ENCODE results near the gene RAP1GDS1.

Gene RAP1GDS1, protein sequence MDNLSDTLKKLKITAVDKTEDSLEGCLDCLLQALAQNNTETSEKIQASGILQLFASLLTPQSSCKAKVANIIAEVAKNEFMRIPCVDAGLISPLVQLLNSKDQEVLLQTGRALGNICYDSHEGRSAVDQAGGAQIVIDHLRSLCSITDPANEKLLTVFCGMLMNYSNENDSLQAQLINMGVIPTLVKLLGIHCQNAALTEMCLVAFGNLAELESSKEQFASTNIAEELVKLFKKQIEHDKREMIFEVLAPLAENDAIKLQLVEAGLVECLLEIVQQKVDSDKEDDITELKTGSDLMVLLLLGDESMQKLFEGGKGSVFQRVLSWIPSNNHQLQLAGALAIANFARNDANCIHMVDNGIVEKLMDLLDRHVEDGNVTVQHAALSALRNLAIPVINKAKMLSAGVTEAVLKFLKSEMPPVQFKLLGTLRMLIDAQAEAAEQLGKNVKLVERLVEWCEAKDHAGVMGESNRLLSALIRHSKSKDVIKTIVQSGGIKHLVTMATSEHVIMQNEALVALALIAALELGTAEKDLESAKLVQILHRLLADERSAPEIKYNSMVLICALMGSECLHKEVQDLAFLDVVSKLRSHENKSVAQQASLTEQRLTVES

DNA sequence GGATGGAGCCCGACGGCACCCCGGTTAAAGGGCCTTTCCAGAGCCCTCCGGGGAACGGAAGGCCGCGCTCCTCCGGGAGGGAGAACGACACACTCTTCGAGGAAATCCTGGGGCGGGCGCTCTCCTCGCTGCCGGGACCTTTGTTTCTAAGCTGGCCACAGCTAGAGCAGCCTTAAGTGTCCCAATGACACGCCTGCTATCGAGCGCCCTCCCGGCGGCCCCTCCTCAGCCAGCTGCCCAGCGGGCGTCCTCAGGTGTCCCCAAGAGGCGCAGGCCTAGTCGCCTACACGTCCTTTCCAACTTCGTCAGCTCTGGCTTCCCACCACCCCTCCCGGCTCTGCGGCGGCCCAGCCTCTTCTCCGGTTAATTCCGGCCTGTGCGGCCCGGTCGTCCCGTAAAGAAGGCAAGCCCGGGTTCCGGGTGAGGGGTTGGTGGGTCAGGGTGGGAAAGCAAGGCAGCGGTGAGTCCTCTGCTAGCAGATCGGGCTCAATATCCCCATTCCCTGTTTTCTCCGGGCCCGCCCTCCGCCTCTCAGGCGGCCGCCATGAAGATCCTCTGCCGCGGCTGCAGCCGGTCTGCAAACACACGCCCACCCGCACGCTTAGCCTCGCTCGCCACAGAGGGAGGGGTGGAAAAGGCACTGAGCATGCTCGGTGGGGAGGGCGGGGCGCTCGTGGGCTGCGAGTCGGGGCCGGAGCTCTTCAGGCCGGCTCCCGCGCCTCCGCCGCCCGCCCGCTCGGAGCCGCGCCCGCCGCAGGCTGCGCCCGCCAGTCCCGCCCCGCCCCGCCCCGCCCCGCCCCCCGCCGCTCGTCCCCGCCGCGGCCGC is at the start of gene RAP1GDS1:
Gene RAP1GDS1, plus strand, starts transcription at position 806 of the 826 bp plus-strand sequence. CDS start 182 bp downstream, outside the sequence.
- Histone ChIP-seq H3K27ac (ENCODE audit: extremely low read depth, low read depth, low read length) (peak within 1 kb of the TSS; percentile 93), H3K4me3 (ENCODE audit: low read depth, low read length) (peak within 1 kb of the TSS; percentile 74), H3K4me1 (ENCODE audit: control insufficient read depth, insufficient read depth, low read length) (no peaks in the 10 kb centered on the region), H3K36me3 (ENCODE audit: control insufficient read depth in 2 of 2, insufficient read depth in 1 of 2, low read length in 2 of 2) (no peaks in the 10 kb centered on the region), H3K9me3 (ENCODE audit: control insufficient read depth, insufficient read depth, low read depth, low read length) (no peaks in the 10 kb centered on the region)
- ChIA-PET CTCF (interaction anchor here (0.7 to 0.8 kb wide), 2 partner anchors 13 to 760 kb away, joined by 3 to 4 read pairs; no protein-coding TSS in a partner anchor), POLR2A (interaction anchor here (0.6 to 1.7 kb wide), 5 partner anchors 10 to 1688 kb away, joined by 3 to 9 read pairs (median 4); partner anchors contain the start of genes METAP1 and STPG2)
- TF ChIP-seq ZNF24 (tag by site-specific recombination; IDR thresholded peaks at IDR 0.05), result 0 out of 2 replicates have a peak, but pooled peaks have one; percentile 20
- TF ChIP-seq ZFHX2 (tag by site-specific recombination; conservative IDR thresholded peaks at IDR 0.05), result peak; percentile 76
- peak; percentile 42; the same call in 1 of the 2 replicates for TF ChIP-seq ZXDB (tag by site-specific recombination; IDR thresholded peaks at IDR 0.05)
- peak; percentile 47; the same call in 1 of the 2 replicates for TF ChIP-seq ZBTB17 (tag by site-specific recombination; IDR thresholded peaks at IDR 0.05)
- TF ChIP-seq KLF8 (tag by site-specific recombination; IDR thresholded peaks at IDR 0.05), result peak; percentile 18; the same call in 1 of the 2 replicates
- 0 out of 2 replicates have a peak, but pooled peaks have one; percentile 19 for TF ChIP-seq ZNF2 (tag by site-specific recombination; IDR thresholded peaks at IDR 0.05)
- peak; percentile 82 for TF ChIP-seq KLF9 (tag by site-specific recombination; IDR thresholded peaks at IDR 0.05; ENCODE audit: low read depth)
- TF ChIP-seq ZFP41 (tag by site-specific recombination; IDR thresholded peaks at IDR 0.05; ENCODE audit: borderline replicate concordance), result no peak
- no peak for TF ChIP-seq ZNF549 (tag by site-specific recombination; IDR thresholded peaks at IDR 0.05)
- TF ChIP-seq, protein P1, sequence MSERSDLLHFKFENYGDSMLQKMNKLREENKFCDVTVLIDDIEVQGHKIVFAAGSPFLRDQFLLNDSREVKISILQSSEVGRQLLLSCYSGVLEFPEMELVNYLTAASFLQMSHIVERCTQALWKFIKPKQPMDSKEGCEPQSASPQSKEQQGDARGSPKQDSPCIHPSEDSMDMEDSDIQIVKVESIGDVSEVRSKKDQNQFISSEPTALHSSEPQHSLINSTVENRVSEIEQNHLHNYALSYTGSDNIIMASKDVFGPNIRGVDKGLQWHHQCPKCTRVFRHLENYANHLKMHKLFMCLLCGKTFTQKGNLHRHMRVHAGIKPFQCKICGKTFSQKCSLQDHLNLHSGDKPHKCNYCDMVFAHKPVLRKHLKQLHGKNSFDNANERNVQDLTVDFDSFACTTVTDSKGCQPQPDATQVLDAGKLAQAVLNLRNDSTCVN (tag by site-specific recombination; optimal IDR thresholded peaks at IDR 0.05), result peak; percentile 35
- peak; percentile 65; the same call in 1 of the 2 replicates for TF ChIP-seq KLF16 (tag by site-specific recombination; IDR thresholded peaks at IDR 0.05)
- TF ChIP-seq ZNF510 (tag by site-specific recombination; IDR thresholded peaks at IDR 0.05; ENCODE audit: insufficient replicate concordance), result no peak
- TF ChIP-seq SP3 (tag by site-specific recombination; IDR thresholded peaks at IDR 0.05), result peak; percentile 57
- TF ChIP-seq YY2 (tag by site-specific recombination; IDR thresholded peaks at IDR 0.05), result peak; percentile 41; the same call in 1 of the 2 replicates
- TF ChIP-seq SP2 (tag by site-specific recombination; IDR thresholded peaks at IDR 0.05), result peak; percentile 34
- TF ChIP-seq, protein P2, sequence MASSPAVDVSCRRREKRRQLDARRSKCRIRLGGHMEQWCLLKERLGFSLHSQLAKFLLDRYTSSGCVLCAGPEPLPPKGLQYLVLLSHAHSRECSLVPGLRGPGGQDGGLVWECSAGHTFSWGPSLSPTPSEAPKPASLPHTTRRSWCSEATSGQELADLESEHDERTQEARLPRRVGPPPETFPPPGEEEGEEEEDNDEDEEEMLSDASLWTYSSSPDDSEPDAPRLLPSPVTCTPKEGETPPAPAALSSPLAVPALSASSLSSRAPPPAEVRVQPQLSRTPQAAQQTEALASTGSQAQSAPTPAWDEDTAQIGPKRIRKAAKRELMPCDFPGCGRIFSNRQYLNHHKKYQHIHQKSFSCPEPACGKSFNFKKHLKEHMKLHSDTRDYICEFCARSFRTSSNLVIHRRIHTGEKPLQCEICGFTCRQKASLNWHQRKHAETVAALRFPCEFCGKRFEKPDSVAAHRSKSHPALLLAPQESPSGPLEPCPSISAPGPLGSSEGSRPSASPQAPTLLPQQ (tag by site-specific recombination; IDR thresholded peaks at IDR 0.05), result peak; percentile 48; the same call in 1 of the 2 replicates
- TF ChIP-seq YY1 (tag by site-specific recombination; IDR thresholded peaks at IDR 0.05), result peak; percentile 71
- TF ChIP-seq ZNF629 (tag by site-specific recombination; IDR thresholded peaks at IDR 0.05), result peak; percentile 50
- TF ChIP-seq ZNF341 (tag by site-specific recombination; IDR thresholded peaks at IDR 0.05; ENCODE audit: low read depth), result peak; percentile 29; the same call in 1 of the 2 replicates
- TF ChIP-seq ZNF121 (tag by site-specific recombination; IDR thresholded peaks at IDR 0.05), result no peak; the same call in 1 of the 2 replicates
- peak; percentile 68 for TF ChIP-seq ZNF501 (tag by site-specific recombination; IDR thresholded peaks at IDR 0.05)
- TF ChIP-seq ZNF394 (tag by site-specific recombination; IDR thresholded peaks at IDR 0.05; ENCODE audit: borderline replicate concordance), result peak; percentile 16; the same call in 1 of the 2 replicates
- peak; percentile 28 for TF ChIP-seq KLF1 (tag by site-specific recombination; IDR thresholded peaks at IDR 0.05)
- TF ChIP-seq ZNF76 (tag by site-specific recombination; IDR thresholded peaks at IDR 0.05; ENCODE audit: borderline replicate concordance, low read depth), result peak; percentile 77; the same call in 1 of the 2 replicates
- no peak for TF ChIP-seq ZNF132 (tag by site-specific recombination; IDR thresholded peaks at IDR 0.05; ENCODE audit: borderline replicate concordance)
- no peak for TF ChIP-seq ZNF521 (tag by site-specific recombination; IDR thresholded peaks at IDR 0.05)
- TF ChIP-seq, protein P3, sequence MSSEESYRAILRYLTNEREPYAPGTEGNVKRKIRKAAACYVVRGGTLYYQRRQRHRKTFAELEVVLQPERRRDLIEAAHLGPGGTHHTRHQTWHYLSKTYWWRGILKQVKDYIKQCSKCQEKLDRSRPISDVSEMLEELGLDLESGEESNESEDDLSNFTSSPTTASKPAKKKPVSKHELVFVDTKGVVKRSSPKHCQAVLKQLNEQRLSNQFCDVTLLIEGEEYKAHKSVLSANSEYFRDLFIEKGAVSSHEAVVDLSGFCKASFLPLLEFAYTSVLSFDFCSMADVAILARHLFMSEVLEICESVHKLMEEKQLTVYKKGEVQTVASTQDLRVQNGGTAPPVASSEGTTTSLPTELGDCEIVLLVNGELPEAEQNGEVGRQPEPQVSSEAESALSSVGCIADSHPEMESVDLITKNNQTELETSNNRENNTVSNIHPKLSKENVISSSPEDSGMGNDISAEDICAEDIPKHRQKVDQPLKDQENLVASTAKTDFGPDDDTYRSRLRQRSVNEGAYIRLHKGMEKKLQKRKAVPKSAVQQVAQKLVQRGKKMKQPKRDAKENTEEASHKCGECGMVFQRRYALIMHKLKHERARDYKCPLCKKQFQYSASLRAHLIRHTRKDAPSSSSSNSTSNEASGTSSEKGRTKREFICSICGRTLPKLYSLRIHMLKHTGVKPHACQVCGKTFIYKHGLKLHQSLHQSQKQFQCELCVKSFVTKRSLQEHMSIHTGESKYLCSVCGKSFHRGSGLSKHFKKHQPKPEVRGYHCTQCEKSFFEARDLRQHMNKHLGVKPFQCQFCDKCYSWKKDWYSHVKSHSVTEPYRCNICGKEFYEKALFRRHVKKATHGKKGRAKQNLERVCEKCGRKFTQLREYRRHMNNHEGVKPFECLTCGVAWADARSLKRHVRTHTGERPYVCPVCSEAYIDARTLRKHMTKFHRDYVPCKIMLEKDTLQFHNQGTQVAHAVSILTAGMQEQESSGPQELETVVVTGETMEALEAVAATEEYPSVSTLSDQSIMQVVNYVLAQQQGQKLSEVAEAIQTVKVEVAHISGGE (tag by site-specific recombination; conservative IDR thresholded peaks at IDR 0.05; ENCODE audit: low read depth), result peak; percentile 37; the same call in 1 of the 2 replicates
